Ovary (tissue), 9 donors: ENCODE results near the gene FAM234A. TPM values are rescaled to one million over a fixed set of nuclear protein-coding genes. Genes with fewer than 3 reads are reported as not detected.
"Not testable (repeated sequence)": the region's sequence is repeated elsewhere in the genome, so short reads cannot be mapped to it uniquely, and the experiment has no call there.

ENCODE experiments used
- DNase-seq, 5 donors: peaks; one replicate each; pipeline ENCODE4 v3.0.0-alpha.2; 2019 to 2020
- H3K27ac ChIP-seq, 2 donors: fragments of 200-600 bp; one replicate each; pipeline versions ENCODE4 v1.5.1 to v1.8.0; 2019 to 2022
- H3K27me3 ChIP-seq: fragments of 200-600 bp; one replicate; pipeline ENCODE4 v1.8.0; 2022
- H3K36me3 ChIP-seq: fragments of 200-600 bp; sonication (generic); one replicate; pipeline ENCODE4 v1.5.1; 2019
- H3K4me1 ChIP-seq: one replicate; pipeline ENCODE4 v1.8.1; 2013; ENCODE audit warnings: mild to moderate bottlenecking, moderate library complexity; ENCODE audit not compliant: insufficient read depth
- H3K4me3 ChIP-seq: fragments of 200-600 bp; sonication (generic); one replicate; pipeline ENCODE4 v1.5.1; 2017
- H3K9me3 ChIP-seq, 2 donors: fragments of 200-600 bp in 1 of 2; sonication (generic) in 1 of 2; one replicate each; pipeline versions ENCODE4 v1.5.1 to v1.8.1; 2013 to 2019; ENCODE audit warnings: mild to moderate bottlenecking in 1 of 2, moderate library complexity in 1 of 2
- EP300 ChIP-seq: sonication (generic); formaldehyde crosslinking; IDR thresholded peaks from one replicate; pipeline ENCODE4 v1.6.1; 2017; ENCODE audit warnings: antibody characterized with exemption
- POLR2A ChIP-seq: fragments of 450-650 bp; IDR thresholded peaks from one replicate; pipeline ENCODE4 v1.6.1; 2017; ENCODE audit warnings: antibody characterized with exemption, mild to moderate bottlenecking, moderate library complexity
- WGBS, 3 donors: extraction: QIAGEN DNeasy Blood & Tissue Kit in 1 of 3; methylation state at CpG; one replicate each; pipeline versions ENCODE4 v1.1.5 to v1.1.7; 2013 to 2017; 5-methylcytosine and 5-hydroxymethylcytosine counted together
- intact Hi-C, 4 donors: fragments of 100-400 bp; cut with DNase I; formaldehyde crosslinking; loops; one replicate each; pipeline versions ENCODE4 v1.11.0 to v1.15.1; 2022 to 2023
- polyA plus RNA-seq, 2 donors: library from polyadenylated mRNA; stranded (reverse); fragments of 200-250 nt in 1 of 2; fragments of 350-450 nt in 1 of 2; fragmentation: Illumina TruSeq in 1 of 2; extraction: RNeasy Lipid Tissue Mini Kit (QIAGEN cat#74804) in 1 of 2; gene quantifications; one replicate each; pipeline ENCODE4 v1.2.3, GENCODE V29; 2013 to 2014
- total RNA-seq, 7 donors: library from RNA; depleted of rRNA in 2 of 7; stranded (reverse); fragments of >200 nt in 2 of 7; fragmentation: NEBNext Ultra II Directional in 3 of 7; extraction: Animal tissue kit (Norgen Biotek cat#: 25700) in 3 of 7; gene quantifications; one replicate each; pipeline versions ENCODE4 v1.1.0 to v1.2.4, GENCODE V29; 2016 to 2023
- TF ChIP-seq, protein P1 (sequence below), 3 donors: fragments of 450-650 bp in 2 of 3; fragments of 200-600 bp in 1 of 3; IDR thresholded peaks; one replicate each; pipeline versions ENCODE4 v1.5.1 to v1.8.0; 2016 to 2022; ENCODE audit warnings: antibody characterized with exemption in 3 of 3, mild to moderate bottlenecking in 1 of 3
- donor health status: DM: no; HTN: no; CAD: no; lungs with moderate emphysema.
- donor health status: DM: no; HTN: no; CAD: no.
- donor health status: Bipolar disorder and iron deficiency.
- donor health status: DM: yes; HTN: yes; CAD: no.
- donor health status: DM: no; HTN: no; CAD: no.
- donor health status: DM: yes; HTN: yes; CAD: no.

FAM234A gene
- total and polyA plus RNA-seq, 9 donors, result 20.4 to 61.9 (median 49.2) TPM

DNA sequence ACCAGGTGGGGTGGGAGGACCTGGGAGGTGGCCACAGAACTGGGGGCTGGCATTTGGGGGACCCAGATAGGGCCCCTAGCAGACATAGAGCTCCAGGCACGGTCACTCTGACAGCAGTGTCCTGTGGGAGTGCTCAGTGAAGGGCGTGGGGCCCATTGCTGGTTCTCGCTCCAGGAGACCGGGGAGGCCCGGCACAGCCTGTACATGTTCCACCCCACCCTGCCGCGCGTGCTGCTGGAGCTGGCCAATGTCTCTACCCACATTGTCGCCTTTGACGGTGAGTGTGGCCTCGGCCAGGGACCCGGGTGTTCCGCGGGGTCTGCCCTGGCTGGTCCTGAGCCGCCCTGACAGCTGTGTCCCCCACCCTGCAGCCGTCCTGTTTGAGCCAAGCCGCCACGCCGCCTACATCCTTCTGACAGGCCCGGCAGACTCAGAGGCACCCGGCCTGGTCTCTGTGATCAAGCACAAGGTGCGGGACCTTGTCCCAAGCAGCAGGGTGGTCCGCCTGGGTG lies 29.9 kb downstream of the FAM234A start:
- intact Hi-C loops, result no loop called here
- TF ChIP-seq, protein P1, sequence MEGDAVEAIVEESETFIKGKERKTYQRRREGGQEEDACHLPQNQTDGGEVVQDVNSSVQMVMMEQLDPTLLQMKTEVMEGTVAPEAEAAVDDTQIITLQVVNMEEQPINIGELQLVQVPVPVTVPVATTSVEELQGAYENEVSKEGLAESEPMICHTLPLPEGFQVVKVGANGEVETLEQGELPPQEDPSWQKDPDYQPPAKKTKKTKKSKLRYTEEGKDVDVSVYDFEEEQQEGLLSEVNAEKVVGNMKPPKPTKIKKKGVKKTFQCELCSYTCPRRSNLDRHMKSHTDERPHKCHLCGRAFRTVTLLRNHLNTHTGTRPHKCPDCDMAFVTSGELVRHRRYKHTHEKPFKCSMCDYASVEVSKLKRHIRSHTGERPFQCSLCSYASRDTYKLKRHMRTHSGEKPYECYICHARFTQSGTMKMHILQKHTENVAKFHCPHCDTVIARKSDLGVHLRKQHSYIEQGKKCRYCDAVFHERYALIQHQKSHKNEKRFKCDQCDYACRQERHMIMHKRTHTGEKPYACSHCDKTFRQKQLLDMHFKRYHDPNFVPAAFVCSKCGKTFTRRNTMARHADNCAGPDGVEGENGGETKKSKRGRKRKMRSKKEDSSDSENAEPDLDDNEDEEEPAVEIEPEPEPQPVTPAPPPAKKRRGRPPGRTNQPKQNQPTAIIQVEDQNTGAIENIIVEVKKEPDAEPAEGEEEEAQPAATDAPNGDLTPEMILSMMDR (IDR thresholded peaks at IDR 0.05), result no peak
- TF ChIP-seq EP300 (no peak), POLR2A (no peak)
- H3K4me1 ChIP-seq, result peaks cover 8% of the 10 kb centered on the region
- no peak overlapping the region for H3K27ac ChIP-seq
- DNase-seq, result no peak
- no peaks in the 10 kb centered on the region for H3K36me3 ChIP-seq
- 91 to 93% (median 93%) methylated on average over 22 to 23 of the region's 23 CpGs for WGBS, 3 donors
- H3K4me3 ChIP-seq, result no peak overlapping the region
- H3K9me3 ChIP-seq, result no peaks in the 10 kb centered on the region
- no peaks in the 10 kb centered on the region for H3K27me3 ChIP-seq

DNA sequence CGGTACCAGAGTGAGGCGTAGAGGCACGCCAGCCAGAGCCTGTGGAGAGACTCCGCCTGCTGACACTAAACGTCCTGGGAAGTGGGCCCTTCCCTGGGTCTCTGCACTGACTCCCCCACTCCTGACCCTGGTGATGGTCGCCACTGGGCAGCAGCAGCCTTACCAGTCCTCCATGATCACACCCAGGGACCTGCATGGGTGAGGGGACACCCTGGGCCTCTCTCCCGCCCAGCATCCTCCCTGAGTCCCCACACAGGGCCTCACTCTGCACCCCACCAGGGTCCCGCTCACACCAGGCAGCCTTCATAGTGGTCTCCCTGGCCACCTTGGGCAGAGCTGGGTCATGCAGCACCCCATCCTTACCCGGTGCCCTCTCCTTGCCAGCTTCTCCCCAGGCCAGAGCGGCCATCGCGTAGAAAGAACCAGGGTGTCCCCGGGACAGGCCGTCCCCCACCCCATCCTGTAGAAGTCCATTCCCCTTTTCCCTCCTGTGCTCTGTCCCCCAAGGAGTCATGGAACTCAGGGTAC lies 30.4 kb downstream of the FAM234A start:
- TF ChIP-seq POLR2A (no peak), EP300 (no peak)
- TF ChIP-seq, protein P1 (IDR thresholded peaks at IDR 0.05), result no peak
- H3K27me3 ChIP-seq, result no peaks in the 10 kb centered on the region
- 86 to 89% (median 88%) methylated on average over 13 to 14 of the region's 14 CpGs for WGBS, 3 donors
- intact Hi-C loops, result no loop called here
- no peak overlapping the region for H3K4me3 ChIP-seq
- DNase-seq, result no peak
- no peaks in the 10 kb centered on the region for H3K9me3 ChIP-seq
- no peaks in the 10 kb centered on the region for H3K36me3 ChIP-seq
- no peak overlapping the region for H3K27ac ChIP-seq
- peaks cover 8% of the 10 kb centered on the region for H3K4me1 ChIP-seq

- Histone ChIP-seq H3K36me3 (no peaks in the 10 kb centered on the region), H3K9me3 (no peaks in the 10 kb centered on the region), H3K4me1 (peaks cover 8% of the 10 kb centered on the region), H3K4me3 (no peak overlapping the region), H3K27me3 (no peaks in the 10 kb centered on the region), H3K27ac (no peak overlapping the region)
- no peak for TF ChIP-seq EP300
- TF ChIP-seq, protein P1 (IDR thresholded peaks at IDR 0.05), result no peak
- TF ChIP-seq POLR2A, result no peak
- no peak for DNase-seq
- 16 to 34% (median 32%) methylated on average over 10 to 12 of the region's 12 CpGs for WGBS, 3 donors
- intact Hi-C loops, result no loop called here
Measured at GRCh38 chr16:265711-266110, 31.1 kb downstream of the FAM234A start.

- Histone ChIP-seq H3K36me3 (no peaks in the 10 kb centered on the region), H3K4me3 (no peak overlapping the region), H3K9me3 (no peaks in the 10 kb centered on the region), H3K27me3 (no peaks in the 10 kb centered on the region), H3K27ac (no peak overlapping the region), H3K4me1 (peaks cover 8% of the 10 kb centered on the region)
- peak in 1 of 5 donors; percentile 66 for DNase-seq
- TF ChIP-seq EP300 (no peak), POLR2A (no peak)
- TF ChIP-seq, protein P1 (IDR thresholded peaks at IDR 0.05), result no peak
- intact Hi-C loops, result no loop called here
- 55 to 58% (median 56%) methylated on average over 25 of the region's 25 CpGs for WGBS, 3 donors
Measured at GRCh38 chr16:266258-267164, 31.9 kb downstream of the FAM234A start.

DNA sequence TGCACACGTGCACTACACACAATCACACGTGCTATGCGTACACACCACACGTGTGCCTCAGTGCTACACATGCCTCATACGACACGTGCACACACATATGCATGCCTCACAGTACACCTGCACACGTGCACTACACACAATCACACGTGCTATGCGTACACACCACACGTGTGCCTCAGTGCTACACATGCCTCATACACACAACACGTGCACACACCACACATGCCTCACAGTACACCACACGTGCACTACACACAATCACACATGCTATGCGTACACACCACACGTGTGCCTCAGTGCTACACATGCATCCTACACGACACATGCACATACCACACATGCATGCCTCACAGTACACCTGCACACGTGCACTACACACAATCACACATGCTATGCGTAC lies 32.9 kb downstream of the FAM234A start:
- H3K9me3 ChIP-seq, H3K27me3 ChIP-seq, H3K4me3 ChIP-seq, H3K4me1 ChIP-seq, DNase-seq, intact Hi-C loops, H3K27ac ChIP-seq, H3K36me3 ChIP-seq: not testable (repeated sequence)
- 75 to 79% (median 76%) methylated on average over 17 of the region's 17 CpGs for WGBS, 3 donors
